MCF 10A (cell line): ENCODE measurements around the gene EPC1. TPM values are rescaled to one million over a fixed set of nuclear protein-coding genes. Genes with fewer than 3 reads are reported as not detected.

Source experiments
- BruUV-seq: library from RNA; stranded (reverse); fragments of 400-500 nt; replicated peaks from 2 replicates; lab custom pipeline; 2021; lab: Mats Ljungman, UMichigan
- CTCF ChIA-PET: fragments of 300-600 bp; sonication (Branson Sonifier 250); formaldehyde crosslinking; extraction: SDS; loops from one replicate; lab custom pipeline; 2021; ENCODE audit warnings: antibody characterized with exemption, inconsistent platforms; lab: Yijun Ruan, JAX
- POLR2A ChIA-PET: fragments of 300-600, 350-650 bp; sonication (Branson Sonifier 250); formaldehyde crosslinking; extraction: SDS; loops from one replicate; lab custom pipeline; 2020; ENCODE audit warnings: antibody characterized with exemption, inconsistent platforms; lab: Yijun Ruan, JAX
- DNase-seq: peaks from one replicate; pipeline ENCODE4 v3.0.0-alpha.2; 2018; ENCODE audit not compliant: unreplicated experiment
- H3K27ac Mint-ChIP-seq: one replicate; pipeline ENCODE4 v1.8.0; 2022; ENCODE audit warnings: mild to moderate bottlenecking, low read depth, mixed read lengths; ENCODE audit not compliant: unreplicated experiment
- H3K27me3 Mint-ChIP-seq: one replicate; pipeline ENCODE4 v1.8.0; 2022; ENCODE audit warnings: mixed read lengths; ENCODE audit not compliant: insufficient read depth, unreplicated experiment
- H3K36me3 Mint-ChIP-seq: one replicate; pipeline ENCODE4 v1.8.0; 2022; ENCODE audit warnings: mild to moderate bottlenecking, moderate library complexity, mixed read lengths; ENCODE audit not compliant: insufficient read depth, unreplicated experiment
- H3K4me1 Mint-ChIP-seq: one replicate; pipeline ENCODE4 v1.8.0; 2022; ENCODE audit warnings: mixed read lengths; ENCODE audit not compliant: insufficient read depth, unreplicated experiment
- H3K4me3 Mint-ChIP-seq: one replicate; pipeline ENCODE4 v1.8.0; 2022; ENCODE audit warnings: mild to moderate bottlenecking, moderate library complexity, mixed read lengths; ENCODE audit not compliant: unreplicated experiment
- H3K9me3 Mint-ChIP-seq: one replicate; pipeline ENCODE4 v1.8.0; 2022; ENCODE audit warnings: mixed read lengths; ENCODE audit not compliant: unreplicated experiment
- CTCF ChIP-seq: fragments of 200-600 bp; IDR thresholded peaks from one replicate; pipeline ENCODE4 v1.8.0; 2022; ENCODE audit warnings: antibody characterized with exemption, mild to moderate bottlenecking; ENCODE audit not compliant: unreplicated experiment
- intact Hi-C: fragments of 100-400 bp; cut with micrococcal nuclease; formaldehyde crosslinking; loops from 2 replicates; pipeline ENCODE4 v1.14.1; 2022
- total RNA-seq: library from RNA; stranded (reverse); gene quantifications from 2 replicates; pipeline ENCODE4 v1.2.3, GENCODE V29; 2022

EPC1 gene
- total RNA-seq, 1 experiment from 2014 or later: 25.5 TPM

- no peak for DNase-seq
- TF ChIP-seq CTCF: no peak
- peaks cover 44% of the 10 kb centered on the region for H3K36me3 Mint-ChIP-seq
- no TSS peak for BruUV-seq
- H3K4me1 Mint-ChIP-seq: peaks cover 6% of the 10 kb centered on the region
- ChIA-PET CTCF (interaction anchor here (0.7 kb wide), 1 partner anchor 120 kb away, joined by 3 read pairs; no protein-coding TSS in a partner anchor), POLR2A (no interaction called here)
- H3K9me3 Mint-ChIP-seq: no peaks in the 10 kb centered on the region
- no peaks in the 10 kb centered on the region for H3K27me3 Mint-ChIP-seq
- H3K27ac Mint-ChIP-seq: peak overlapping the region; percentile 54
- intact Hi-C loops: no loop called here
- H3K4me3 Mint-ChIP-seq: no peak overlapping the region
Measured at GRCh38 chr10:32307609-32308008, 39.3 kb downstream of the EPC1 start.

GRCh38 chr10:32299354-32299980 is 47.5 kb downstream of the EPC1 start:
- intact Hi-C loops: no loop called here

GRCh38 chr10:32298075-32298812 is 48.7 kb downstream of the EPC1 start:
- DNase-seq: peak; percentile 51
- POLR2A ChIA-PET: interaction anchor here (0.6 kb wide), 1 partner anchor 14 kb away, joined by 3 read pairs; no protein-coding TSS in a partner anchor
- intact Hi-C loops: no loop called here
- no peaks in the 10 kb centered on the region for H3K27me3 Mint-ChIP-seq
- no peak for TF ChIP-seq CTCF
- H3K27ac Mint-ChIP-seq: peak overlapping the region; percentile 25
- H3K9me3 Mint-ChIP-seq: no peaks in the 10 kb centered on the region
- CTCF ChIA-PET: no interaction called here
- peaks cover 32% of the 10 kb centered on the region for H3K36me3 Mint-ChIP-seq
- no peak overlapping the region for H3K4me3 Mint-ChIP-seq
- H3K4me1 Mint-ChIP-seq: peaks cover 13% of the 10 kb centered on the region
- BruUV-seq: no TSS peak

More at GRCh38 chr10:32299354-32299980, 47.5 kb downstream of the EPC1 start:
- ChIA-PET CTCF (interaction anchor here (0.6 to 0.7 kb wide), 3 partner anchors 9 to 19 kb away, joined by 3 to 5 read pairs (median 3); no protein-coding TSS in a partner anchor), POLR2A (interaction anchor here (0.6 to 0.7 kb wide), 3 partner anchors 11 to 95 kb away, joined by 3 to 4 read pairs (median 3); no protein-coding TSS in a partner anchor)
- no peaks in the 10 kb centered on the region for H3K9me3 Mint-ChIP-seq
- H3K36me3 Mint-ChIP-seq: peaks cover 43% of the 10 kb centered on the region
- no peak overlapping the region for H3K27ac Mint-ChIP-seq
- no peak for DNase-seq
- H3K4me3 Mint-ChIP-seq: no peak overlapping the region
- H3K27me3 Mint-ChIP-seq: no peaks in the 10 kb centered on the region
- no TSS peak for BruUV-seq
- TF ChIP-seq CTCF: no peak
- H3K4me1 Mint-ChIP-seq: peaks cover 13% of the 10 kb centered on the region

- TF ChIP-seq CTCF: no peak
Measured at GRCh38 chr10:32295027-32295426, 51.9 kb downstream of the EPC1 start.

More at GRCh38 chr10:32295027-32295426, 51.9 kb downstream of the EPC1 start:
- ChIA-PET POLR2A (no interaction called here), CTCF (interaction anchor here (1.2 kb wide), 1 partner anchor 51 kb away, joined by 3 read pairs; no protein-coding TSS in a partner anchor)
- Mint-ChIP-seq H3K27ac (no peak overlapping the region), H3K27me3 (no peaks in the 10 kb centered on the region), H3K9me3 (no peaks in the 10 kb centered on the region), H3K36me3 (peaks cover 17% of the 10 kb centered on the region), H3K4me1 (peaks cover 13% of the 10 kb centered on the region), H3K4me3 (no peak overlapping the region)
- DNase-seq: no peak
- intact Hi-C loops: no loop called here
- BruUV-seq: no TSS peak
